ENCODE data around the gene ABLIM2. TPM values are rescaled to one million over a fixed set of nuclear protein-coding genes. Genes with fewer than 3 reads are reported as not detected.

ABLIM2 gene
- total and polyA plus RNA-seq, 2 of the 13 experiments (the other 11 are each of a cell fraction or from before 2014, with no cell fraction given) = 0.20 to 0.37 TPM

DNA sequence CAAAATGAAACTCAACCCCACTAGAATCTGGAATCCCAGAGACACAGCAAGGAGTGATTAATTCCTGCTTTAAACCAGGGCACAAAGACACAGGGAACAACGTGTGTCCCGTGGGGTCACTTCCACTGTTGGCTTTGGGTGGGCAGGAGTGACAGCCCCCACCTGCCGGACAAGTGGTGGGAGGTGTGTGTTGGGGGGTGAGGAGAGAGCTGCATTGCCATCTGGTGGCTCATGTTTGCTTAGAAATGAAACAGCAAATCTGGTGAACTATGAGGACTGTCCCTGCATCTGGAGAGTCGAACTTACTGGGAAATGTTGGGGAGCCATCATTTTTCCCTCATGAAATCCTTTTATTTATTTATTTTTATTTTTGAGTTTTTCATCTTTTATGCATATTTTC, 143.1 kb downstream of the ABLIM2 start (continued):
- TF ChIP-seq, protein P1, sequence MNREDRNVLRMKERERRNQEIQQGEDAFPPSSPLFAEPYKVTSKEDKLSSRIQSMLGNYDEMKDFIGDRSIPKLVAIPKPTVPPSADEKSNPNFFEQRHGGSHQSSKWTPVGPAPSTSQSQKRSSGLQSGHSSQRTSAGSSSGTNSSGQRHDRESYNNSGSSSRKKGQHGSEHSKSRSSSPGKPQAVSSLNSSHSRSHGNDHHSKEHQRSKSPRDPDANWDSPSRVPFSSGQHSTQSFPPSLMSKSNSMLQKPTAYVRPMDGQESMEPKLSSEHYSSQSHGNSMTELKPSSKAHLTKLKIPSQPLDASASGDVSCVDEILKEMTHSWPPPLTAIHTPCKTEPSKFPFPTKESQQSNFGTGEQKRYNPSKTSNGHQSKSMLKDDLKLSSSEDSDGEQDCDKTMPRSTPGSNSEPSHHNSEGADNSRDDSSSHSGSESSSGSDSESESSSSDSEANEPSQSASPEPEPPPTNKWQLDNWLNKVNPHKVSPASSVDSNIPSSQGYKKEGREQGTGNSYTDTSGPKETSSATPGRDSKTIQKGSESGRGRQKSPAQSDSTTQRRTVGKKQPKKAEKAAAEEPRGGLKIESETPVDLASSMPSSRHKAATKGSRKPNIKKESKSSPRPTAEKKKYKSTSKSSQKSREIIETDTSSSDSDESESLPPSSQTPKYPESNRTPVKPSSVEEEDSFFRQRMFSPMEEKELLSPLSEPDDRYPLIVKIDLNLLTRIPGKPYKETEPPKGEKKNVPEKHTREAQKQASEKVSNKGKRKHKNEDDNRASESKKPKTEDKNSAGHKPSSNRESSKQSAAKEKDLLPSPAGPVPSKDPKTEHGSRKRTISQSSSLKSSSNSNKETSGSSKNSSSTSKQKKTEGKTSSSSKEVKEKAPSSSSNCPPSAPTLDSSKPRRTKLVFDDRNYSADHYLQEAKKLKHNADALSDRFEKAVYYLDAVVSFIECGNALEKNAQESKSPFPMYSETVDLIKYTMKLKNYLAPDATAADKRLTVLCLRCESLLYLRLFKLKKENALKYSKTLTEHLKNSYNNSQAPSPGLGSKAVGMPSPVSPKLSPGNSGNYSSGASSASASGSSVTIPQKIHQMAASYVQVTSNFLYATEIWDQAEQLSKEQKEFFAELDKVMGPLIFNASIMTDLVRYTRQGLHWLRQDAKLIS (CRISPR knock-in tag; IDR thresholded peaks at IDR 0.05) = no peak
- TF ChIP-seq ZSCAN9 (CRISPR knock-in tag; IDR thresholded peaks at IDR 0.05; ENCODE audit: borderline replicate concordance) (no peak), ZNF577 (CRISPR knock-in tag; IDR thresholded peaks at IDR 0.05; ENCODE audit: borderline replicate concordance, low read depth) (no peak), PHF8 (CRISPR knock-in tag; IDR thresholded peaks at IDR 0.05) (no peak), CENPT (CRISPR knock-in tag; IDR thresholded peaks at IDR 0.05; ENCODE audit: low read depth) (no peak)
- TF ChIP-seq, protein P2, sequence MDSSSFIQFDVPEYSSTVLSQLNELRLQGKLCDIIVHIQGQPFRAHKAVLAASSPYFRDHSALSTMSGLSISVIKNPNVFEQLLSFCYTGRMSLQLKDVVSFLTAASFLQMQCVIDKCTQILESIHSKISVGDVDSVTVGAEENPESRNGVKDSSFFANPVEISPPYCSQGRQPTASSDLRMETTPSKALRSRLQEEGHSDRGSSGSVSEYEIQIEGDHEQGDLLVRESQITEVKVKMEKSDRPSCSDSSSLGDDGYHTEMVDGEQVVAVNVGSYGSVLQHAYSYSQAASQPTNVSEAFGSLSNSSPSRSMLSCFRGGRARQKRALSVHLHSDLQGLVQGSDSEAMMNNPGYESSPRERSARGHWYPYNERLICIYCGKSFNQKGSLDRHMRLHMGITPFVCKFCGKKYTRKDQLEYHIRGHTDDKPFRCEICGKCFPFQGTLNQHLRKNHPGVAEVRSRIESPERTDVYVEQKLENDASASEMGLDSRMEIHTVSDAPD (CRISPR knock-in tag; IDR thresholded peaks at IDR 0.05) = no peak
- TF ChIP-seq, protein P3, sequence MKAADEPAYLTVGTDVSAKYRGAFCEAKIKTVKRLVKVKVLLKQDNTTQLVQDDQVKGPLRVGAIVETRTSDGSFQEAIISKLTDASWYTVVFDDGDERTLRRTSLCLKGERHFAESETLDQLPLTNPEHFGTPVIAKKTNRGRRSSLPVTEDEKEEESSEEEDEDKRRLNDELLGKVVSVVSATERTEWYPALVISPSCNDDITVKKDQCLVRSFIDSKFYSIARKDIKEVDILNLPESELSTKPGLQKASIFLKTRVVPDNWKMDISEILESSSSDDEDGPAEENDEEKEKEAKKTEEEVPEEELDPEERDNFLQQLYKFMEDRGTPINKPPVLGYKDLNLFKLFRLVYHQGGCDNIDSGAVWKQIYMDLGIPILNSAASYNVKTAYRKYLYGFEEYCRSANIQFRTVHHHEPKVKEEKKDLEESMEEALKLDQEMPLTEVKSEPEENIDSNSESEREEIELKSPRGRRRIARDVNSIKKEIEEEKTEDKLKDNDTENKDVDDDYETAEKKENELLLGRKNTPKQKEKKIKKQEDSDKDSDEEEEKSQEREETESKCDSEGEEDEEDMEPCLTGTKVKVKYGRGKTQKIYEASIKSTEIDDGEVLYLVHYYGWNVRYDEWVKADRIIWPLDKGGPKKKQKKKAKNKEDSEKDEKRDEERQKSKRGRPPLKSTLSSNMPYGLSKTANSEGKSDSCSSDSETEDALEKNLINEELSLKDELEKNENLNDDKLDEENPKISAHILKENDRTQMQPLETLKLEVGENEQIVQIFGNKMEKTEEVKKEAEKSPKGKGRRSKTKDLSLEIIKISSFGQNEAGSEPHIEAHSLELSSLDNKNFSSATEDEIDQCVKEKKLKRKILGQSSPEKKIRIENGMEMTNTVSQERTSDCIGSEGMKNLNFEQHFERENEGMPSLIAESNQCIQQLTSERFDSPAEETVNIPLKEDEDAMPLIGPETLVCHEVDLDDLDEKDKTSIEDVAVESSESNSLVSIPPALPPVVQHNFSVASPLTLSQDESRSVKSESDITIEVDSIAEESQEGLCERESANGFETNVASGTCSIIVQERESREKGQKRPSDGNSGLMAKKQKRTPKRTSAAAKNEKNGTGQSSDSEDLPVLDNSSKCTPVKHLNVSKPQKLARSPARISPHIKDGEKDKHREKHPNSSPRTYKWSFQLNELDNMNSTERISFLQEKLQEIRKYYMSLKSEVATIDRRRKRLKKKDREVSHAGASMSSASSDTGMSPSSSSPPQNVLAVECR (CRISPR knock-in tag; IDR thresholded peaks at IDR 0.05; ENCODE audit: borderline replicate concordance) = no peak
- TF ChIP-seq, protein P4, sequence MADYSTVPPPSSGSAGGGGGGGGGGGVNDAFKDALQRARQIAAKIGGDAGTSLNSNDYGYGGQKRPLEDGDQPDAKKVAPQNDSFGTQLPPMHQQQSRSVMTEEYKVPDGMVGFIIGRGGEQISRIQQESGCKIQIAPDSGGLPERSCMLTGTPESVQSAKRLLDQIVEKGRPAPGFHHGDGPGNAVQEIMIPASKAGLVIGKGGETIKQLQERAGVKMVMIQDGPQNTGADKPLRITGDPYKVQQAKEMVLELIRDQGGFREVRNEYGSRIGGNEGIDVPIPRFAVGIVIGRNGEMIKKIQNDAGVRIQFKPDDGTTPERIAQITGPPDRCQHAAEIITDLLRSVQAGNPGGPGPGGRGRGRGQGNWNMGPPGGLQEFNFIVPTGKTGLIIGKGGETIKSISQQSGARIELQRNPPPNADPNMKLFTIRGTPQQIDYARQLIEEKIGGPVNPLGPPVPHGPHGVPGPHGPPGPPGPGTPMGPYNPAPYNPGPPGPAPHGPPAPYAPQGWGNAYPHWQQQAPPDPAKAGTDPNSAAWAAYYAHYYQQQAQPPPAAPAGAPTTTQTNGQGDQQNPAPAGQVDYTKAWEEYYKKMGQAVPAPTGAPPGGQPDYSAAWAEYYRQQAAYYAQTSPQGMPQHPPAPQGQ (CRISPR knock-in tag; IDR thresholded peaks at IDR 0.05; ENCODE audit: borderline replicate concordance) = no peak

Measured in HepG2 (cell line).